Heart left ventricle (tissue), 13 donors: ENCODE data around the gene LMTK2.

Experiments
- CTCF ChIP-seq, 12 donors: fragments of 200-600 bp; sonication (generic) in 4 of 12; IDR thresholded peaks; one replicate each; pipeline versions ENCODE4 v1.5.0 to v1.8.0; 2018 to 2022; ENCODE audit warnings: antibody characterized with exemption in 12 of 12, mild to moderate bottlenecking in 5 of 12
- POLR2A ChIP-seq, 2 donors: fragments of 450-650 bp; IDR thresholded peaks; one replicate each; pipeline ENCODE4 v1.6.1; 2017; ENCODE audit warnings: antibody characterized with exemption in 2 of 2, mild to moderate bottlenecking in 2 of 2, moderate library complexity in 2 of 2
- donor health status: ischemic (EF 13 %, LVEDD 7.1; RV severe dilation, severe dysfunction).
- donor health status: DM: no; HTN: yes; CAD: no.
- donor health status: DM: no; HTN: no; CAD: no.
- donor health status: ischemic (EF 25% LVEDD 6.9; RV normal size, moderate dysfunction).
- donor health status: ischemic (EF 25% LVEDD 5.7; RV mildly dilated, moderate dysfunction).
- donor health status: ischemic (EF 35%, LVEDD 5.7; RV mildly dilated, moderate dysfunction).
- donor health status: nonischemic (EF 11% LVEDD 7.7; RV severe dilation, severe dysfunction).
- donor health status: DM: yes; HTN: yes; CAD: no.
- donor health status: PGD.
- donor health status: ischemic (EF 29% LVEDD 5.4; RV normal size, mild dysfunction).
- donor health status: nonischemic (EF 23%, LVEDD 6.1; RV moderate dilation, normal function).

GRCh38 chr7:98187138-98187502, 80.5 kb downstream of the LMTK2 start:
- TF ChIP-seq POLR2A (IDR thresholded peaks at IDR 0.05) (no peak), CTCF (IDR thresholded peaks at IDR 0.05) (no peak)
